Aorta (tissue), 5 donors: Measurements from ENCODE around the gene FOXF2. TPM values are rescaled to one million over a fixed set of nuclear protein-coding genes. Genes with fewer than 3 reads are reported as not detected.
A peak's percentile ranks its signal among the peaks of the same experiment; 100 is the strongest.

Experiments used
- ATAC-seq: fragments of 200-7000 bp; cut with Tn5 transposase; one replicate; pipeline ENCODE4 v1.9.1; 2022; ENCODE audit warnings: moderate library complexity; ENCODE audit not compliant: low FRiP score
- DNase-seq, 2 donors: peaks; one replicate each; pipeline ENCODE4 v3.0.0-alpha.2; 2020
- H3K27ac ChIP-seq, 2 donors: one replicate each; pipeline ENCODE4 v1.5.1; 2013; ENCODE audit warnings: low read length in 2 of 2, mild to moderate bottlenecking in 2 of 2, moderate library complexity in 2 of 2, control low read depth in 1 of 2, inconsistent platforms in 1 of 2, low read depth in 1 of 2
- H3K27me3 ChIP-seq, 2 donors: one replicate each; pipeline ENCODE4 v1.6.1; 2013; ENCODE audit warnings: control low read depth in 1 of 2, low read length in 1 of 2, mild to moderate bottlenecking in 1 of 2, moderate library complexity in 1 of 2; ENCODE audit not compliant: insufficient read depth in 2 of 2, control insufficient read depth in 1 of 2
- H3K36me3 ChIP-seq, 2 donors: one replicate each; pipeline ENCODE4 v1.6.1; 2013; ENCODE audit warnings: control low read depth in 1 of 2, low read length in 1 of 2, mild to moderate bottlenecking in 1 of 2; ENCODE audit not compliant: insufficient read depth in 2 of 2, control insufficient read depth in 1 of 2
- H3K4me1 ChIP-seq, 2 donors: one replicate each; pipeline ENCODE4 v1.6.1; 2013; ENCODE audit warnings: low read length in 2 of 2, control low read depth in 1 of 2, mild to moderate bottlenecking in 1 of 2, moderate library complexity in 1 of 2; ENCODE audit not compliant: insufficient read depth in 2 of 2, control insufficient read depth in 1 of 2
- H3K4me3 ChIP-seq, 2 donors: one replicate each; pipeline ENCODE4 v1.5.1; 2013; ENCODE audit warnings: low read length in 2 of 2, control low read depth in 1 of 2, mild to moderate bottlenecking in 1 of 2
- H3K9me3 ChIP-seq: one replicate; pipeline ENCODE4 v1.6.1; 2013; ENCODE audit warnings: mild to moderate bottlenecking, low read length; ENCODE audit not compliant: control insufficient read depth
- WGBS, 2 donors: extraction: QIAGEN DNeasy Blood & Tissue Kit; methylation state at CpG; one replicate each; pipeline ENCODE4 v1.1.7; 2013; 5-methylcytosine and 5-hydroxymethylcytosine counted together
- intact Hi-C, 2 donors: fragments of 100-400 bp; cut with DNase I; formaldehyde crosslinking; loops; one replicate each; pipeline versions ENCODE4 v1.14.2 to v1.15.0; 2022
- polyA plus RNA-seq, 2 donors: library from polyadenylated mRNA; stranded (reverse); fragments of 200-250 nt; gene quantifications; one replicate each; pipeline ENCODE4 v1.2.3, GENCODE V29; 2013
- total RNA-seq, 2 donors: library from RNA; stranded (reverse); fragmentation: NEBNext Ultra II Directional; extraction: Animal tissue kit (Norgen Biotek cat#: 25700); gene quantifications; one replicate each; pipeline ENCODE4 v1.2.1, GENCODE V29; 2021
- donor health status: healthy with polysubstance abuse.
- donor health status: Bipolar disorder and iron deficiency.
- donor health status: DM: no; HTN: no; CAD: no.
- donor health status: DM: no; HTN: no; CAD: no.
- donor health status: DM: yes; HTN: yes; CAD: no.

The FOXF2 gene
- total and polyA plus RNA-seq, 4 donors: 0.52 to 0.69 TPM; not detected in 2

GRCh38 chr6:1424306-1424927 lies 35.0 kb downstream of the FOXF2 start:
- peaks cover 2% of the 10 kb centered on the region for H3K9me3 ChIP-seq
- no peaks in the 10 kb centered on the region for H3K36me3 ChIP-seq
- H3K27me3 ChIP-seq: no peaks in the 10 kb centered on the region
- 26 to 29% methylated on average over 16 of the region's 16 CpGs for WGBS, 2 donors
- ATAC-seq: no peak
- no peak overlapping the region for H3K27ac ChIP-seq
- no peaks in the 10 kb centered on the region for H3K4me1 ChIP-seq
- intact Hi-C loops: no loop called here
- no peak for DNase-seq
- H3K4me3 ChIP-seq: no peak overlapping the region

- Histone ChIP-seq H3K27me3 (no peaks in the 10 kb centered on the region), H3K36me3 (no peaks in the 10 kb centered on the region), H3K27ac (no peak overlapping the region), H3K9me3 (peaks cover 2% of the 10 kb centered on the region), H3K4me1 (no peaks in the 10 kb centered on the region), H3K4me3 (no peak overlapping the region)
- no peak for DNase-seq
- no peak for ATAC-seq
- intact Hi-C loops: no loop called here
- 56 to 62% methylated on average over 10 of the region's 10 CpGs for WGBS, 2 donors
These were observed 37.0 kb downstream of the FOXF2 start for GRCh38 chr6:1426416-1426815.

- ATAC-seq (no peak), DNase-seq (no peak)
- Histone ChIP-seq H3K4me3 (no peak overlapping the region), H3K4me1 (no peaks in the 10 kb centered on the region), H3K9me3 (no peaks in the 10 kb centered on the region), H3K27ac (no peak overlapping the region), H3K36me3 (no peaks in the 10 kb centered on the region), H3K27me3 (no peaks in the 10 kb centered on the region)
- intact Hi-C loops: loop anchor here in 1 of 2 donors (5.0 kb wide), 1 partner anchor 844 kb away; no protein-coding TSS in a partner anchor
- WGBS, 2 donors: 41 to 43% methylated on average over 6 of the region's 6 CpGs
These were observed 46.4 kb downstream of the FOXF2 start for GRCh38 chr6:1435806-1436205.

- DNase-seq (no peak), ATAC-seq (peak; percentile 76)
- no peaks in the 10 kb centered on the region for H3K27me3 ChIP-seq
- no peak overlapping the region for H3K27ac ChIP-seq
- no peaks in the 10 kb centered on the region for H3K4me1 ChIP-seq
- H3K4me3 ChIP-seq: no peak overlapping the region
- no peaks in the 10 kb centered on the region for H3K36me3 ChIP-seq
- H3K9me3 ChIP-seq: no peaks in the 10 kb centered on the region
- 25 to 29% methylated on average over 18 of the region's 18 CpGs for WGBS, 2 donors
- intact Hi-C loops: loop anchor here in 1 of 2 donors (5.0 kb wide), 1 partner anchor 844 kb away; no protein-coding TSS in a partner anchor
These were observed 47.2 kb downstream of the FOXF2 start for GRCh38 chr6:1436334-1437306.

- H3K4me1 ChIP-seq: no peaks in the 10 kb centered on the region
- 72 to 73% methylated on average over 20 to 21 of the region's 21 CpGs for WGBS, 2 donors
- H3K27me3 ChIP-seq: no peaks in the 10 kb centered on the region
- ATAC-seq (no peak), DNase-seq (no peak)
- H3K9me3 ChIP-seq: peaks cover 1% of the 10 kb centered on the region
- no peaks in the 10 kb centered on the region for H3K36me3 ChIP-seq
- intact Hi-C loops: loop anchor here in 1 of 2 donors (5.0 kb wide), 1 partner anchor 845 kb away; no protein-coding TSS in a partner anchor
- H3K27ac ChIP-seq: no peak overlapping the region
- H3K4me3 ChIP-seq: no peak overlapping the region
These were observed 48.4 kb downstream of the FOXF2 start for GRCh38 chr6:1437553-1438406.

- Histone ChIP-seq H3K27me3 (no peaks in the 10 kb centered on the region), H3K27ac (no peak overlapping the region), H3K36me3 (no peaks in the 10 kb centered on the region), H3K4me1 (no peaks in the 10 kb centered on the region), H3K4me3 (no peak overlapping the region), H3K9me3 (peaks cover 1% of the 10 kb centered on the region)
- intact Hi-C loops: loop anchor here in 1 of 2 donors (5.0 kb wide), 1 partner anchor 846 kb away; no protein-coding TSS in a partner anchor
- DNase-seq (no peak), ATAC-seq (peak; percentile 29)
- 54 to 66% methylated on average over 12 of the region's 12 CpGs for WGBS, 2 donors
These were observed 49.1 kb downstream of the FOXF2 start for GRCh38 chr6:1438471-1438881.

GRCh38 chr6:1439349-1439748 lies 50.0 kb downstream of the FOXF2 start:
- Histone ChIP-seq H3K4me1 (no peaks in the 10 kb centered on the region), H3K36me3 (no peaks in the 10 kb centered on the region), H3K9me3 (peaks cover 1% of the 10 kb centered on the region), H3K27me3 (no peaks in the 10 kb centered on the region), H3K4me3 (no peak overlapping the region), H3K27ac (no peak overlapping the region)
- intact Hi-C loops: loop anchor here in 1 of 2 donors (5.0 kb wide), 1 partner anchor 847 kb away; no protein-coding TSS in a partner anchor
- 53 to 63% methylated on average over 10 of the region's 10 CpGs for WGBS, 2 donors
- DNase-seq: no peak
- ATAC-seq: no peak

- no peak overlapping the region for H3K27ac ChIP-seq
- 55 to 79% methylated on average over 4 of the region's 4 CpGs for WGBS, 2 donors
- intact Hi-C loops: no loop called here
These were observed 53.6 kb downstream of the FOXF2 start for GRCh38 chr6:1442929-1443328.

More at GRCh38 chr6:1442929-1443328, 53.6 kb downstream of the FOXF2 start:
- Histone ChIP-seq H3K9me3 (peaks cover 1% of the 10 kb centered on the region), H3K36me3 (no peaks in the 10 kb centered on the region), H3K27me3 (no peaks in the 10 kb centered on the region), H3K4me1 (no peaks in the 10 kb centered on the region), H3K4me3 (no peak overlapping the region)
- DNase-seq (no peak), ATAC-seq (no peak)
